Activated B cell treated with CpG ODN at 0.5 μM for 24 hours (primary cell): ENCODE results near the gene TEAD3. TPM values are rescaled to one million over a fixed set of nuclear protein-coding genes. Genes with fewer than 3 reads are reported as not detected.

Experiments
- ATAC-seq: fragments of 200-7000 bp; cut with Tn5 transposase; one replicate; pipeline ENCODE4 v1.10.0; 2021; ENCODE audit warnings: low read depth, mild to moderate bottlenecking, moderate library complexity
- CTCF ChIA-PET: fragments of 350-600 bp; sonication (Branson Sonifier 250); formaldehyde crosslinking; loops from one replicate; lab custom pipeline; 2021; ENCODE audit warnings: antibody characterized with exemption; lab: Charles Lee
- POLR2A ChIA-PET: fragments of 350-600 bp; sonication (Branson Sonifier 250); formaldehyde crosslinking; loops from one replicate; lab custom pipeline; 2021; ENCODE audit warnings: antibody characterized with exemption; lab: Charles Lee
- DNase-seq: peaks from one replicate; pipeline ENCODE4 v3.0.0; 2022
- H3K27ac Mint-ChIP-seq: one replicate; pipeline ENCODE4 v1.8.0; 2020; ENCODE audit warnings: mixed read lengths
- H3K27me3 Mint-ChIP-seq: one replicate; pipeline ENCODE4 v1.8.0; 2021; ENCODE audit warnings: mixed read lengths
- H3K36me3 Mint-ChIP-seq: one replicate; pipeline ENCODE4 v1.8.0; 2021; ENCODE audit warnings: low read depth, mixed read lengths
- H3K4me1 Mint-ChIP-seq: one replicate; pipeline ENCODE4 v1.8.0; 2021; ENCODE audit warnings: mixed read lengths
- H3K4me3 Mint-ChIP-seq: one replicate; pipeline ENCODE4 v1.8.0; 2020; ENCODE audit warnings: mild to moderate bottlenecking, mixed read lengths
- H3K9me3 Mint-ChIP-seq: one replicate; pipeline ENCODE4 v1.8.0; 2020; ENCODE audit warnings: mixed read lengths
- CTCF ChIP-seq: fragments of 200-600 bp; IDR thresholded peaks from one replicate; pipeline ENCODE4 v1.8.0; 2022; ENCODE audit warnings: antibody characterized with exemption, mild to moderate bottlenecking
- intact Hi-C: fragments of 100-400 bp; cut with micrococcal nuclease; formaldehyde crosslinking; loops from one replicate; pipeline ENCODE4 v1.15.1; 2024
- total RNA-seq: library from RNA; stranded (reverse); gene quantifications from 2 replicates; pipeline ENCODE4 v1.2.3, GENCODE V29; 2022

The TEAD3 gene
- total RNA-seq, 1 donor from 2014 or later, result 0.13 TPM

GRCh38 chr6:35476004-35476403 is 20.9 kb downstream of the TEAD3 start:
- ChIA-PET CTCF (no interaction called here), POLR2A (no interaction called here)
- TF ChIP-seq CTCF, result no peak
- no peak overlapping the region for H3K4me3 Mint-ChIP-seq
- no peak overlapping the region for H3K27ac Mint-ChIP-seq
- H3K9me3 Mint-ChIP-seq, result no peaks in the 10 kb centered on the region
- intact Hi-C loops, result no loop called here
- peaks cover 36% of the 10 kb centered on the region for H3K36me3 Mint-ChIP-seq
- H3K27me3 Mint-ChIP-seq, result no peaks in the 10 kb centered on the region
- DNase-seq, result no peak
- ATAC-seq, result no peak
- H3K4me1 Mint-ChIP-seq, result peaks cover 19% of the 10 kb centered on the region

- Mint-ChIP-seq H3K27ac (no peak overlapping the region), H3K9me3 (no peaks in the 10 kb centered on the region), H3K4me1 (peaks cover 23% of the 10 kb centered on the region), H3K4me3 (no peak overlapping the region), H3K36me3 (peaks cover 41% of the 10 kb centered on the region), H3K27me3 (no peaks in the 10 kb centered on the region)
- intact Hi-C loops, result no loop called here
- TF ChIP-seq CTCF, result no peak
- DNase-seq (no peak), ATAC-seq (no peak)
- POLR2A ChIA-PET, result no interaction called here
- CTCF ChIA-PET, result no interaction called here
Measured at GRCh38 chr6:35475573-35475972, 21.3 kb downstream of the TEAD3 start.

GRCh38 chr6:35474942-35475570 is 21.8 kb downstream of the TEAD3 start:
- no peak for DNase-seq
- H3K27ac Mint-ChIP-seq, result no peak overlapping the region
- no peak for ATAC-seq
- no peak overlapping the region for H3K4me3 Mint-ChIP-seq
- intact Hi-C loops, result no loop called here
- H3K36me3 Mint-ChIP-seq, result peaks cover 46% of the 10 kb centered on the region
- no peaks in the 10 kb centered on the region for H3K27me3 Mint-ChIP-seq
- ChIA-PET CTCF (no interaction called here), POLR2A (no interaction called here)
- peaks cover 29% of the 10 kb centered on the region for H3K4me1 Mint-ChIP-seq
- no peaks in the 10 kb centered on the region for H3K9me3 Mint-ChIP-seq
- TF ChIP-seq CTCF, result no peak

GRCh38 chr6:35474131-35474941 is 22.5 kb downstream of the TEAD3 start:
- no peaks in the 10 kb centered on the region for H3K27me3 Mint-ChIP-seq
- H3K4me1 Mint-ChIP-seq, result peaks cover 36% of the 10 kb centered on the region
- ChIA-PET CTCF (no interaction called here), POLR2A (interaction anchor here (0.6 to 1.6 kb wide), 7 partner anchors 16 to 1117 kb away, joined by 3 to 7 read pairs (median 3); no protein-coding TSS in a partner anchor)
- no peak for ATAC-seq
- H3K36me3 Mint-ChIP-seq, result peaks cover 53% of the 10 kb centered on the region
- DNase-seq, result no peak
- no peak for TF ChIP-seq CTCF
- H3K4me3 Mint-ChIP-seq, result no peak overlapping the region
- no peak overlapping the region for H3K27ac Mint-ChIP-seq
- no peaks in the 10 kb centered on the region for H3K9me3 Mint-ChIP-seq
- intact Hi-C loops, result no loop called here

- H3K27ac Mint-ChIP-seq, result peak overlapping the region; percentile 35
- H3K36me3 Mint-ChIP-seq, result peaks cover 57% of the 10 kb centered on the region
- no peak for ATAC-seq
- no peak for TF ChIP-seq CTCF
- H3K4me3 Mint-ChIP-seq, result no peak overlapping the region
- intact Hi-C loops, result no loop called here
- no peak for DNase-seq
- CTCF ChIA-PET, result no interaction called here
- peaks cover 37% of the 10 kb centered on the region for H3K4me1 Mint-ChIP-seq
- no peaks in the 10 kb centered on the region for H3K27me3 Mint-ChIP-seq
- no peaks in the 10 kb centered on the region for H3K9me3 Mint-ChIP-seq
- POLR2A ChIA-PET, result interaction anchor here (0.6 to 1.6 kb wide), 7 partner anchors 16 to 263 kb away, joined by 3 to 7 read pairs (median 4); partner anchors contain the start of gene FANCE
Measured at GRCh38 chr6:35473850-35474130, 23.1 kb downstream of the TEAD3 start.
